Stimulated activated CD4-positive, alpha-beta T cell treated with anti-CD3 and anti-CD28 coated beads, Interleukin-4, amount 100 ng/mL, for 48 hours (primary cell): ENCODE data around the gene WHRN.
A peak's percentile ranks its signal among the peaks of the same experiment; 100 is the strongest.

Experiments
- DNase-seq, 2 donors: peaks; one replicate each; pipeline ENCODE4 v3.0.0-alpha.2; 2020; ENCODE audit warnings: low read depth in 2 of 2

The WHRN gene

DNA sequence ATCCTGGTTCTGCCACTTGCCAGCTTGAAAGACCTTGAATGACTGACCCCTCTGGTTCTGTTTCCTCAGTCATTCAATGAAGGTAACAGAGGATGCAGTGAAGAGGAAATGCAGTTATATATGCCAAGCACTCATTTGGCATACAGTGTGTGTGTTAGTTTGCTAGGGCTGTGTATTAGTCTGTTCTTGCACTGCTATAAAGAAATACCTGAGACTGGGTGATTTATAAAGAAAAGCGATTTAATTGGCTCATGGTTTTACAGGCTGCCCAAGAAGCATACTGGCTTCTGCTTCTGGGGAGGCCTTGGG is 8.6 kb upstream of the WHRN start:
- no peak for DNase-seq

DNA sequence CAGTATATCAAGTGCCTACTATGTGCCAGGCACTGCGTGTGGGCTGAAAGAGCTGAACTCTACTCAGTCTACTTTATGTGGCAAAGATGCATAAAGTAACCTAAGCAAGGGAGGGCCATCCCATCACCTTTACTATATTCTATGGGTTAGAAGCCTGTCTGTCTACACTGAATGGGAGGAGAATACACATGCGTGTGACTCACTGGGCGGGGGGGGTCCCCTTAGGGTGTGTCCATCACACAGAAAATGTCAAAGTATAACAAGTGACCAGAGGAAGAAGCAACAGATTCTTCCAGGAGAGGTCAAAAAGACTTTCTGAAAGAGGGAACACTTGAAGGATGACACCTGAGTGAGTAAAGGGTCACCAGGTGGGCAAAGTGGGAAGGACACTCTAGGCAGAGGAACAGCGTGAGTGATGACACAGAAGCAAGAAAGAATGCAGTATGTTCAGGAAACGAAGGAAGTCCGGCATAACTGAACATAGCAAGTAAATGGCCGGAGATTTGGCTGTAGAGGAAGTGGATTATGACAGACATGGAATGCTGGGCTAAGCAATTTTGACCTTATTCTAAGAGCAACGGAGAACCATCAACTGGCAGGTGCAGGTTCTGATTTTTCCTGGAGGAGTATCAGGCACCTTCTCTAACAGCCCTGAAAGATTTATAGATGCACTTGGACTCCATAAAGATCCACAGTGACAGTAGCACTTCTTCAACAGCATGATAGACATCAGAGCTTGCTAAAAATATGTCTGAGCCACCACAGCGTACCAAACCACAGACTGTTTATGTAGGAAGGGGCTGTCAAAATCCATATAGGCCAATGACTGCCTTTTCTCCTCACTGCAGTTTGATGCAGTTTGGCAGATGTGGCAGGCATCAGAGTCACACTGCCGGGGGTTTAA is 8.0 kb upstream of the WHRN start:
- DNase-seq: no peak

DNA sequence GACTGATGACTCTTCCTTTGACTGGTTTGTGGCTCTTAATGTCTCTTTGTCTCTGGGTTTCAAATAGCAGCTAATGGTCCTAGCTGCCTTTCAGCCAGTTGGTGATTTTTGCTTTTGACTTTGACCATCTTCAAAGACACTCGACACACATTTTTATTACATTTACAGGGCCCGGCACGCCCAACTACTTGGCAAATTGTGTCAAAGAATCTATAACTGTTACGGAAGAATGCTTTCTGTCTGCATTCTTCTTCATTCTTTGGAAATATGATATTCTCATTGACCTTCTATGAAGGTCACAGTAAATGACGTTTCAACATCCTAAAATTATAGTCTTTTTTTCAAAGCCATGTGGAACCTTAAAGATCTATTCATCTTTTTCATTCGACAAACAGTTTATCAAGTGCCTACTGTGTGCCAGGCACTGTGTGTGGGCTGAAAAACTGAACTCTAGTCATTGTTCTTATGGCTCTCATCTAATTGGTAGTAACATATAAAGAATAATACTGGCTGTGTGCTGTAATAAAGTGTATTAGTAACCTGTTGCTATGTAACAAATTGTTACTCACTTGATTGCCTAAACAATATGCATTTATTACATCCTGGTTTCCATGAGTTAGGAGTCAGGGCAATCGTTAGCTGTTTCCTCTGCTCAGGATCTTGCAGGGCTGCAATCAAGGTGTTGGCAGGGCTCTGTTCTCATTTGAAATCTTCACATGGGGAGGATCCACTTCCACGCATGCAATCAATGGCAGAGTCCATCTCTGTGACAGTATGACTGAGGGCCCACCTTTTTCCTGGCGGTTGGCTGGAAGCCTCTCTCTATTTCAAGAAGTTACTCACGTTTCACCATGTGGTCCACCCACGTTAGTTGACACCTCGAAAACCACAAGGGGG is 7.0 kb upstream of the WHRN start:
- DNase-seq: no peak

DNA sequence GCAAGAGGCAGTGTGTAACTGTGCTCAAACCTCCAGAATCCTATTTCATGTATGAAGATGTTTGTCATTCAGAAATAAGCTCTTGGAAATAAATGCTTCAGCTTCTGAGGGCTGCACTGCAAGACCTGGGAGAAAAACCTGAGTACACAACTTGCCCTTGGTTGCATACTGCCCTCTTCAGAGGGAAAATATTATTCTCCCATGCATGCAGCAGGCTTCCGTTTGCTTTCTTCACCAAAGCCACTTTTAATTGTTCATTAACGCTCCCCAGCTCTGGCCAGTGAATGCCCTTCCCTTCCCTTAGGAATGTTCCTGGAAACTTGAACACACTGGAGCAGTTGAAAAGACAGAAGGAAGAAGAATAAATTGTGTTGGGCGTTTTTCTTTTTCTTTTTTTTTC is 2.5 kb upstream of the WHRN start:
- no peak for DNase-seq

DNA sequence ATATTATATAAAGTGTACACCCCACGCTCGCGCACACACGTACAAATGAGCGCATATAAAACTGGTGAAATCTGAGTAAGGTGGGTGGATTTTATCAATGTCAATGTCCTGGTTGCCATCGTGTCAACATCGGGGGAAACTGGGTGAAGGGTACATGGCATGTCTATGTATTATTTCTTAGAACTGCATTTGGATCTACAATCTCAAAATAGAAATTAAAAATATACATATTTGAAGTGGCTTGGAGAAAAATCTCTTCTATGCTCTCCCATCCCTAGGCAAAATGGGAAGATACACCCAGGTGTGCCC is 763 bp upstream of the WHRN start:
- DNase-seq: no peak

DNA sequence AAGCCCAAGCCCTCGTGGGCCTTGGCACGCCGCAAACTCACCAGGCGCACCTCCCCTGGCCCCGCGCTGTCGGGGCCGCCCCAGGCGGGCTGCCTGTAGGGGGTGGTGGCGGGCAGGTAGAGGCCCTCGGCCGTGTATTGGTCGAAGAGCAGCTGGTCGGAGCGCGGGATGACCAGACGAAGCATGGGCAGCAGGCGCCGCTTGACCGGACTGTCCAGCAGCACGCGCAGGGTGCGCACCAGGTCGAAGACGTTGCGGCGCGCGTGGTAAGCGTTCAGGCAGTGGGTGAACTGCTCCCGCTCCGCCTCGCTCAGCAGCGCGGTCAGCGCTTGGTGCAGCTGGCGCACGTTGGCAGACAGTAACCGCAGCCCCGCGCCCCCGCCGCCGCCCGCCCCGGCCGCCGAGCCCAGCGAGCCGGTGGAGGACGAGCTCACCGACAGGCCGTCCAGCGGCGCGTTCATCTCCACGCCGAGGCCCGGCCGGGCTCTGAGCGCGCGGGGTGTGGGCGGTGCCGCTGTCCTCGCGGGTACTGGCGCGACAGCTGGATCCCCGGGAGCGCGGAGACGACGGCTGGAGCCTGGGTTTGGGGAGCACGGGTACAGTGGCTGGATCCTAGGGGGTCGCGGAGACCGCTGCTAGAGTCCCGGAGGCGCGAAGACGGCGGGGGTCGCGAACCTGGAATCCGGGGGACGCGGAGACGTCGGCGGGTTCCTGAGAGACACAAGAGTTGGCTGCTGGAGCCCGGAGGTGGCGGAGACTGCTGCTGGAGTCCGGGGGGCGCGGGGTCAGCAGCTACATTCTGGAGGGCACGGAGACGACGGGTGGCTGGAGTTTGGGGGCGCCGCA is 709 bp downstream of the WHRN start:
- peak; percentile 17 to 33 for DNase-seq

DNA sequence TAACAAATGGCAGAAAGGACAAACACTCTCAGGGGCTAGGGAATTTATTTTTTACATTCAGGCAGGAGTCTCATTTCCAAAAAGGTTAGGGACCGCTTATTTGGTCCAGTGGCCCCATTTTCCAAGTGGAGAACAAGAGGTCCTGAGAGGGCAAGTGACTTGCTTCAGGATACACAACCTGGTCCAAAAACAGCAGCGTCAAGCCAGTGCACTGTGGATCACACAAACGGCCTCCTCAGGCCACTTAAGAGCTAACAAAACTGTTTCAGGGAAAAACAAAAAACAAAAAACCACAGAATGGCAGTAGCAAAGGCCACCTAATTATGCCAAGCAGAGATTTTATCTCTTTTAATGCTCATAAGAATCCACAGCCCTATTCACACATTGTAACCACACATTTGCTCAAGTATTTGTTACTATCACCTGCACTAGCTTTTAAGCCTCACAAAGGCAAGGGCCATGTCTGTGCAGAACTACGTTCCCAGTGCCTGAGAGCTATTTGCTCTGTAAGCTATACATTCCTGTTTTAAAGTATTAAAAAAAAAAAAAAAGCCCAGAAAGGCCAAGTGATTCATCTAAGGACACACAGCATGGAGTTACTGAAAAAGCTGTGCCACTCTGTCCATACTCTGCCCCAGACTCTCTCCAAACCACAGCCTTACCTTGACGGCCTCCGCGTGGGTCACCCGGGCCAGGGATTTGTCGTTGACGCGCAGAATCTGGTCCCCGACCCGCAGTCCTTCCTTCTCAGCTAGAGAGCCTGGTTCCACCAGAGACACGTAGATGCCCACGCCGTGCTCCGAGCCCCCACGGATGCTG is 1.5 kb downstream of the WHRN start:
- no peak for DNase-seq

DNA sequence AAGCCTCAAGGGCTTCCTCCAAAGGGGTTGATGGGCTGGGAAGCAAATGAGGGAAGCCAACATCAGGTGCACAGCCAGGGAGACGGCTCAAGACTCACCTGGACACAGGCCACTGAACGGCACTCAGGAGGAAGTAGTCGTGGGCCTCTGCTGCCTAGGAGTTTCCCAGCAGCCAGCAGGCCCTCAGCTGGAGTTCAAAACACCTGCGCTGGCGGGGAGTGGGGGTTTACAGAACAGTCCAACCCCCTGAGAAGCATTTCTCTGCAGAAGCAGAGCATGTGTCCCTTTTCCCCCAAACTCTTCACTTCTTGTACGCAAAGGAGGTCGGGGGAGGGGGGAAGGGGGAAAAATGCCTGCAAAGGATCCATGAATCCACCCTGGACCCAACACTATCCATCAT is 2.3 kb downstream of the WHRN start:
- no peak for DNase-seq

DNA sequence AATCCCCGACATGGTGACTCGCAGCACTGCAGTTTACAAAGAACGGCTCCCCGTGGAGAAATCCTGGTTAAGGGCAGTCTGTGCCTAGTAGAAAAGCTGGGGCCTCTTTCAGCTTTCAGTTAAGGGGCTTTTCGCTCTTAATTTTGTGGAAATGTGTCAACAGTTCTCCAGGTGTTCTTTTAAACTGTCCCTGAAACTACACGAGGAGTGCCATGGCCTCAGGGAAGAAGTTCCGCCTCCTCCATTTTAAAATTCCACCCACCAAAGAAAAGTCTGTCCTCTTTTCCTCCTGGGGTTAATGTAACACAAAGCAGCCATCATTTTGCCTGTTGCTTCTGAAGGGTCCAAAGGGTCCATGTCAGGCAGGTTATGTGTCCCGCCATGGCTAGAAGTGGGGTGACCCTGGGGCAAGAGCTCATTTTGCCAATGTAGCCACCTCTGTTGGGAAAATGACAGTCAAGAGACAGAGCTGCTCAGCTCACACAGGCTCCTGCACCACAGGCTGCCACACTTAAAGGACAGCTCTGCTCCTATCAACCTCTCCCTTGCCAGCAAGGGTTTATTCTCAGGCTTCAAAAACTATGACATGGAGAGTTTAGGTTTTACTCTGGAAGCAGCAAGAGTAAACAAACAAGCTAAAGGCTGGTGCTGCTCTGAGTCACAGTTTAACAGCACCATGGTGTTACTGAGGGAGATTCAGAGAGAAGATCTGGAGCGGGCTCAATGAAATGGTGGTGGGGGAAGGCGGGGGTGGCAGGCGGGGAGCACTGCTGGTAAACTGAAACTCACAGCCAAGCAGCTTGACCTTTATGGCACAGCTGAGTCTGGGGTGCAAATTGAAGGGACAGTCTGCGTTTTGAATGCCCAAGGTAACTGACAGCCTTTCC is 3.2 kb downstream of the WHRN start:
- DNase-seq: no peak

DNA sequence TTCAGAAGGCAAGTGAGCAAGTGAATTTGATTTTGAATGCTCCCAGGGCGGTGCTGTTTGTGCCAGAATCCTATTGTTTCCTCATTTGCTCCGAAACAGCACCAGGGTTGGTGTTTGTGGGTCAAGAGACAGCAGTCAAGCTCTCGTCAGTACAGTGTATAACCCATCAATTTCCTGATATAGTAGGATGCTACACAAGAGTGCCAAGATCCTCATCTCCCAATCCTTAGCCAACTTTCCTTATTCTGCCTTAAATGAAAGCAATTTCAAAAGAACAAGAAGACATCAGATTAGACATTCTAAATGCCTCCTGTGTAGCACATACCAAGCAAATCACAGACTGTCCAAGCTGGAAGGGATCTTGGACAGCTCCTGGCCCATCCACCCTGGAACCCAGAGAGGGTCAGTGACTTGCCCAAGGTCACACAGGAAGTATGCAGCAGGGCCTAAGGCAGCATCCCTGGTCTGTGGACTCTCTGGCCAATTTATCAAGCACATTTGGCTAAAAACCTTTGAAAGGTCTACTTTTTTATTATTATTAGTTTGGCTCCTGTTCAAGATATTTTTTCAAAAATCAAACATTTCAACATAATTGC is 4.5 kb downstream of the WHRN start:
- DNase-seq: no peak

DNA sequence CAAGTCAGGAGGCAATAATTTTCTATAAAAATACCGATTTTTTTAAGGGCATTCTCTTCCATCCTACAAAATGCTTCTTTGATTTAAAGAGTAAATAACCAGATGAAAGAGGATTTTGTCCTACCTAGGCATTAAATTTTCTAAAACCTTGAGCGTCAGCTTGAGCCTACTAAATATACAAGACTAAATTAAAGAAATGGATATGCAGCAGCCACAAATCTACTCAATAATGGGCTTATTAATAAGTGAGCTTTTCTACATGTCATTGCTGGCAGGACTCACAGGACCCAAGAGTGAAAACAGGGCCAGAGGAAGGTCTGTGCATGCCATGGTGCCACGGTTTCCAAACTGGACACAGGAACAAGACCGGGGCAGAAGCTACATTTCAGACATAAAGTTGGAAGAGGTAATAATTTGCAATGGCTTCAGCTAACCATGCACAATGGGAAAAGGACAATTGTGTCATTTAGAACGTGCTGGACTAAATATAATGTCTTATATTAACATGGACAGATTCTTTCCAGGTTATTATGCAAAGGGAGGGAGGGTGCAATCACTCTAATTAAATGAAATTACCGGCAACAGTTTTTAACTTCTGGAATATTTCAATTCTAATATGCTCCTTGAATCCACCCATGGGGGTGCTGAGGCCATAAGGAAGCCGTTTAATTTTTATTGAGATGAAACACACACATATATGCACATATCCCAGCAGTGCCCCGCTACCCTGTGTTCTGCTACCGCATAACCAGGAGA is 5.2 kb downstream of the WHRN start:
- no peak for DNase-seq

DNA sequence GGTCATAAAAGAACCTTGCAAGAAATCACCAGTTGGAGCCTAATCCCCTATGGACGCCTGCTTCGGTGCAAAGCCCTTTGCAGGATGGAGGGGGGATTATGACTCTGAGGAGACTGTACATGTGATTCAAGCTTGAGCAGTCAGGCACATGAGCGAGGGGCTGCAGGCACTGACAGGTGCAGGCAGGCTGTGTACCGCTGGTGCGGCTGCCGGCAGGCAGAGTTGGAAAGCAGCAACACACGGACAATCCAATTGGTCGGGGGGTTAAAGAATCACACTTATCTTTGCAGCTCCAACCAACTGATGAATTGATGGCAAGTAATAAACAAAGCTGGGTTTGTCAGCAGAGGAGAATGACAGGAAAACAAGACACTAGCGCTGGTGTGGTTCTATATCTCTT is 5.7 kb downstream of the WHRN start:
- no peak for DNase-seq

DNA sequence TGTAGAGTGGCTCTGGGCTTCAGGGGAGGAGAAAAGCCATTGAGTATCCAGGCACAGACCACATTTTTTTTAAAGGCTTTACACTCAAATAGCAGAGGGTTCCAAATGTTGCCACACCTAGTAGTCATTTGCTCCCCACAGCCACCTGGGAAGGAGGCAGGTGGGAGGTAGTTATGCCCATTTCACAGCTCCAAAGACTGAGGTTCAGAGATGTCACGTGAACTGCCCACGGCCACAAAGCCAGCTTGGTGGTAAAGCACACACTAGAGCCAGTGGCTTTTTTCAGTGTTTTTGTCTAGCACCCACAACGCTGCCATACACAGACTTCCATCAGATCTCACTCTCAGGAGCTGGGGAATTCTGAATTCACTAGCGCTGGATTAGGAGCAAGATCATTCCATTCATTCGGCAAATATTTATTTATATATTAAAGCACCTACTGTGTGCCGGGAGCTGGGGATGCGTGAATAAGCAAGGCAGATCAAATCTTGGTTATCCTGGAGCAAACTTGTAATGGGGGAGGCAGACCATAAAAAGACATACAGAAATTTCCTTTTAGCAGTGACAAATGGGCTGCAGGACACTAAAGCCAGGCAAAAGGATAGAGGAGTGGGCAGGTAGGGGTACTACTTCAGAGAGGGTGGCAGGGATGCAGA is 7.4 kb downstream of the WHRN start:
- no peak for DNase-seq

DNA sequence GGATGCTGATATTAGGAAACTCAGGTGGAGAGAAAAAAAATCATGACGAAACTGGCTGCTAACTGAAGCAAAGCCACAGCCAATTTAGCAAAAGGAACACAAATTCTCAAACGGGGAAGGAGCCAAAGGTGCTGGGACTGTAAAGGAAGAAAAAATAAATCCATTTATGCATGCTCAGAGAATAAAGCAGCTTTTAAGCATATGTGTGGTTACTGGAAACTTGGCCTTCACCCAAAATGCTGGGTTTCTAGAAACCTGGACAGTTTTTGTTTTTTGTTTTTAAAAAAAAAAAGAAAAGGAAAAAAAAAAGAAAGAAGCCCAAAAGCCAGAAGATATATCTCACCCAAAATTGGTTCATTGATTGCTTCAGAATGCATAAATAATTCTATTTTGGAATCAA is 8.0 kb downstream of the WHRN start:
- no peak for DNase-seq

DNA sequence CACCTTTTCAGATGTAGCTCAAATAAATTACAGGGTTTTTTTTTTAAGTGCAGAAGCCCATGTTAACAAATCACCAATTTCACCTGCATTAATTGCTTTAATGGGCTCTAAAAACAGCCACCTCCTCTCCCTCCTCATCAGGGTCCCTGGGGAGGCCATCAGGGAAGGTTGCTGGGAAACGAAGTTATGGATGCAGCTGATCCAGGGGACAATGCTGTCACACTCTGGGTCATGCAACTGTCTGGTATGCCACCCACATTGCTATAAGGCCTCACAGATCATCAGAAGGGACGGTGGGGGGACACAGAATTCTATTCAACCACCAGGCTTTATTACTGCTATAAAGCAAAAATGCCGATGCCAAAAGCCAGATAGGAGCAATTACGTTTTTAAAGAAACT is 9.3 kb downstream of the WHRN start:
- no peak for DNase-seq

DNA sequence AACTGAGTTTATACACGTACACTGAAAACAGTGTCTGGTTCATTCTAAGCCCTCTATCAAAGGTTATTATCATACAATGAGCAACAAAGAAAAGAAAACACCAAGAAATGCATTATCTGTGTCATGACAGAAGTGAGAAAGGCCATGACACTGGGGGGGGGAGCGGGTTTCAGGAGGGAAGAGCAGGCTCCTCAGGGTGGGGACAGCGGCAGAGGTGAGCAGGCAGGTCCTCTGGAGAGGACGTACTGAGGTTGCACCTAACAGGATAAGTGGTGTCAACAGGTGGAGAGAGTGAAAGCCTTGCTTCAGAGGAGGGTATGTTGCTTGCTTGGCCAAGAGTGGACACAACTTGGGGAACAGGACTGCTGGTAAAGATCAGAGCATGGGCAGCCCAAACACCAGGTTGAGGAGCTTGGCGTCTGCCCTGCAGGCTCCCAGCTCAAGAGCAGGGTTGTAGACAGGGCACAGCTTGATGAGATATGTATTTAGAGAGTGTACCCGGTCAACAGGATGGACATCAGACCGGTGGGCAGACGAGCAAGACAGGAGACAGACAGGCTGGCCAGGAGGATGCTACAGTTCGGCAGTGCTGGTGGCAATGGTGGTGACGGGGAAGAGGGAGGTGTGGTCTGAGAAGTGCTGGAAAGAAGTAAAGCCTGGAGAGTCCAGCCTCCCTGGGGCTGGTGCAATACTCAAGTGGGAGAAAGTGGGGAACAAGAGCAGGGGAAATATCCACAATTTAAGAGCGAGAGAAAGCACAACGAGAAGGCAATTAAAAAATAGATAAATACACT is 10.3 kb downstream of the WHRN start:
- DNase-seq: no peak

DNA sequence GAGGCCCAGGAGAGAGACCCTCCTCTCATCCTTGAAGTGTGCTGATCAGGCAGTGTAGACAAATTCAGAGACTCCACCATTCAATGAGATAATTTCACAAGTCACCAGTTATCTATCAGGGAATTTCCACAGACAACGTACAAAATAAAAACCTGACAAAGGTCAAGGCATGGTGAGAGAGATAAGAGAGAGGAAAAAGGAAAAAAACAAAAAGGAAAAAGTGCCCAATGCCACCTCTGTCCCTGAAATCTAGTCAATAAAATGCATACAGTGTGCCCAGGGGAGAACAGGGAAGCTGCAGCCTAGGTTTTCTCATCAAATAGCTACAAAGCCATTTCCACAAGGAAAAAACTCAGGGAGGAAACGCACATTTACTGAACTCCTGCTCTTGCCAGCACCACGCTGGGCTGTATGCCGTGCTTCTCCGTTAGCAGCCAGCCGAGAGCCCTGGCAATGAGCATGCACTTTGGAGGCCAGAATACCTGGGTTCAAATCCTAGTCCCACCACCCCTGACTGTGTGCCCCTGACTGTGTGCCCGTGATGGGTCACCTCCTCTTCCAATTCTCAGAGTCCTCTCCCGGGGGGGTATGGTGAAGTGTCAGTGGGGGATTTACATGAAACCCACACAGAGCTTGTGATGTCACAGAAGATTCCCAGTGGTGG is 11.6 kb downstream of the WHRN start:
- no peak for DNase-seq
